Stimulated activated CD4-positive, alpha-beta T cell treated with anti-CD3 and anti-CD28 coated beads, Interleukin-1b, Interleukin-23, amount 100 ng/mL, for 24 hours (primary cell): ENCODE data around the gene SLC26A2.

Experiments
- DNase-seq, 4 experiments: peaks; one replicate each; pipeline ENCODE4 v3.0.0-alpha.2; 2020; ENCODE audit warnings: low read depth in 4 of 4, low spot score in 1 of 4

The SLC26A2 gene

DNA sequence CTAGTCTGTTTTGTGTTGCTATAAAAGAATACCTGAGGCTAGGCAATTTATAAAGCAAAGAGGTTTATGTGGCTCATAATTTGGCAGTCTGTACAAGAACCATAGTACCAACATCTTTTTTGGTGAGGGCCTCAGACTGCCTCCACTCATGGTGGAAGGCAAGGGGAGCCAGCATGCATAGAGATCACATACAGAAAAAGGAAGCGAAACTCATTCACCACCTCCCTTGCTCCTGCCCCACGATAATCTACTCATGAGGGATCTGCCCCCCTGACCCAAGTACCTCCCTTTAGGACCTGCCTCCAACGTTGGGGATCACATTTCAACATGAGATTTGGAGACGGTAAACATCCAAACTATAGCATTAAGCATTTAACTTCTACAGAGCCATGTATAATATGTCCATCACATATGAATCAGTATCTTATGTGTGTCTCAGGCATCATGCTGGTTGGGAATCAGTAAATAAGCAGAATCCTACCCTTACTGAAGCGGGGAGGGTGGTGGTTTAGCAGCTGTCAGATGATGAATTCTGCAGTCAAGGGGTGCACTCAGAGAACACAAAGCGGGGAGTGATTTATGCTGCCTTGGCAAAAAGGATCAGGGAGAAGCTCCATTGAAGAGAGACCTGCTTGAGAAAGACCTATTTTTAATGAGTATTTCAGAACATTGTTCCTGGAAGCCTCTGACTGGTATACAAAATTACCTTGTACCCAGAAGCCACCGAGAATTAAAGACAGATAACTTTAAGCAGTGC, 74.8 kb downstream of the SLC26A2 start:
- DNase-seq: no peak

DNA sequence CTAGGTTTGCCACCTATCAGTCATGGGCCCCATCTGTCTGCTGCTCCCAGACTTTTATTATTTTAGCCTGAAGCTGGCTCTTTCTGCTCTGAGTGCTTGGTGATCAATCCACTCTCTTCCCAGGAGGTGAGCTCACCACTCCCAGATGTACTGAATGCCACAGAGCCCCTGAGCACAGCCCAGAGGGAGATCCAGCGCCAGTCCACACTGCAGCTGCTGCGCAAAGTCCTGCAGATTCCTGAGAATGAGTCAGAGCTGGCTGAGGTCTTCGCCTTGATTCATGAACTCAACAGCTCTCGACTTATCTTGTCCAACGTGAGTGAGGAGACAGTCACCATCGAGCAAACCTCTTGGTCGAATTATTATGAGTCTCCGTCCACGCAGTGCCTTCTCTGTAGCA, 76.0 kb downstream of the SLC26A2 start:
- no peak for DNase-seq
